Lower lobe of right lung (tissue), 2 donors: ENCODE data around the gene RAPGEF6. TPM values are rescaled to one million over a fixed set of nuclear protein-coding genes. Genes with fewer than 3 reads are reported as not detected.

Experiments used
- ATAC-seq, 2 donors: fragments of 200-7000 bp; cut with Tn5 transposase; one replicate each; pipeline ENCODE4 v1.9.1; 2020 to 2022; ENCODE audit warnings: mild to moderate bottlenecking in 2 of 2, moderate library complexity in 2 of 2
- DNase-seq: peaks from one replicate; pipeline ENCODE4 v3.0.0-alpha.2; 2020
- H3K27ac ChIP-seq: fragments of 200-600 bp; one replicate; pipeline ENCODE4 v1.8.0; 2022
- H3K27me3 ChIP-seq: fragments of 200-600 bp; one replicate; pipeline ENCODE4 v1.8.0; 2022; ENCODE audit warnings: low read depth
- H3K36me3 ChIP-seq: fragments of 200-600 bp; one replicate; pipeline ENCODE4 v1.8.0; 2022; ENCODE audit warnings: mild to moderate bottlenecking
- H3K4me1 ChIP-seq: fragments of 200-600 bp; one replicate; pipeline ENCODE4 v1.8.0; 2022
- H3K4me3 ChIP-seq: fragments of 200-600 bp; one replicate; pipeline ENCODE4 v1.8.0; 2022; ENCODE audit warnings: mild to moderate bottlenecking
- H3K9me3 ChIP-seq: fragments of 200-600 bp; one replicate; pipeline ENCODE4 v1.8.0; 2022
- CTCF ChIP-seq: fragments of 200-600 bp; IDR thresholded peaks from one replicate; pipeline ENCODE4 v1.8.0; 2022; ENCODE audit warnings: antibody characterized with exemption, mild to moderate bottlenecking
- intact Hi-C: fragments of 100-400 bp; cut with DNase I; formaldehyde crosslinking; loops from one replicate; pipeline ENCODE4 v1.11.0; 2022
- total RNA-seq: library from RNA; stranded (reverse); fragmentation: NEBNext Ultra II Directional; extraction: Animal tissue kit (Norgen Biotek cat#: 25700); gene quantifications from one replicate; pipeline ENCODE4 v1.2.1, GENCODE V29; 2021
- donor health status: DM: no; HTN: yes; CAD: no; lungs with severe emphysema.

The RAPGEF6 gene
- total RNA-seq, 1 donor from 2014 or later, result 21.7 TPM

GRCh38 chr5:131542723-131543122 lies 92.3 kb downstream of the RAPGEF6 start:
- no peak for TF ChIP-seq CTCF
- H3K27me3 ChIP-seq, result no peaks in the 10 kb centered on the region
- H3K36me3 ChIP-seq, result no peaks in the 10 kb centered on the region
- no peak overlapping the region for H3K4me3 ChIP-seq
- peaks cover 5% of the 10 kb centered on the region for H3K4me1 ChIP-seq
- no peak for ATAC-seq
- H3K27ac ChIP-seq, result no peak overlapping the region
- DNase-seq, result no peak
- intact Hi-C loops, result no loop called here
- H3K9me3 ChIP-seq, result no peaks in the 10 kb centered on the region

GRCh38 chr5:131541762-131542161 lies 93.3 kb downstream of the RAPGEF6 start:
- H3K27ac ChIP-seq, result no peak overlapping the region
- DNase-seq (no peak), ATAC-seq (no peak)
- H3K36me3 ChIP-seq, result no peaks in the 10 kb centered on the region
- no peak for TF ChIP-seq CTCF
- no peaks in the 10 kb centered on the region for H3K9me3 ChIP-seq
- no peak overlapping the region for H3K4me3 ChIP-seq
- H3K27me3 ChIP-seq, result no peaks in the 10 kb centered on the region
- H3K4me1 ChIP-seq, result peaks cover 5% of the 10 kb centered on the region
- intact Hi-C loops, result no loop called here

GRCh38 chr5:131541071-131541470 lies 94.0 kb downstream of the RAPGEF6 start:
- Histone ChIP-seq H3K36me3 (no peaks in the 10 kb centered on the region), H3K9me3 (no peaks in the 10 kb centered on the region), H3K4me3 (no peak overlapping the region), H3K27ac (no peak overlapping the region), H3K4me1 (peaks cover 10% of the 10 kb centered on the region), H3K27me3 (no peaks in the 10 kb centered on the region)
- ATAC-seq (no peak), DNase-seq (no peak)
- intact Hi-C loops, result no loop called here
- TF ChIP-seq CTCF, result no peak

- no peaks in the 10 kb centered on the region for H3K27me3 ChIP-seq
- intact Hi-C loops, result no loop called here
- H3K27ac ChIP-seq, result no peak overlapping the region
- no peaks in the 10 kb centered on the region for H3K9me3 ChIP-seq
- ATAC-seq (no peak), DNase-seq (no peak)
- H3K4me3 ChIP-seq, result no peak overlapping the region
- peaks cover 10% of the 10 kb centered on the region for H3K4me1 ChIP-seq
- TF ChIP-seq CTCF, result no peak
- no peaks in the 10 kb centered on the region for H3K36me3 ChIP-seq
These were observed 95.8 kb downstream of the RAPGEF6 start for GRCh38 chr5:131539251-131539650.

- TF ChIP-seq CTCF, result no peak
- intact Hi-C loops, result no loop called here
These were observed 96.8 kb downstream of the RAPGEF6 start for GRCh38 chr5:131538177-131538593.

More at GRCh38 chr5:131538177-131538593, 96.8 kb downstream of the RAPGEF6 start:
- ATAC-seq (peak; percentile 58 to 67), DNase-seq (no peak)
- Histone ChIP-seq H3K27ac (no peak overlapping the region), H3K9me3 (no peaks in the 10 kb centered on the region), H3K4me1 (peaks cover 10% of the 10 kb centered on the region), H3K27me3 (no peaks in the 10 kb centered on the region), H3K4me3 (no peak overlapping the region), H3K36me3 (no peaks in the 10 kb centered on the region)
